ENCODE results near the gene PGS1.

PGS1 gene

GRCh38 chr17:78337244-78338109 is 41.0 kb upstream of the PGS1 start:
- TF ChIP-seq CTCF (IDR thresholded peaks at IDR 0.05; ENCODE audit: low read depth, low read length) = no peak

DNA sequence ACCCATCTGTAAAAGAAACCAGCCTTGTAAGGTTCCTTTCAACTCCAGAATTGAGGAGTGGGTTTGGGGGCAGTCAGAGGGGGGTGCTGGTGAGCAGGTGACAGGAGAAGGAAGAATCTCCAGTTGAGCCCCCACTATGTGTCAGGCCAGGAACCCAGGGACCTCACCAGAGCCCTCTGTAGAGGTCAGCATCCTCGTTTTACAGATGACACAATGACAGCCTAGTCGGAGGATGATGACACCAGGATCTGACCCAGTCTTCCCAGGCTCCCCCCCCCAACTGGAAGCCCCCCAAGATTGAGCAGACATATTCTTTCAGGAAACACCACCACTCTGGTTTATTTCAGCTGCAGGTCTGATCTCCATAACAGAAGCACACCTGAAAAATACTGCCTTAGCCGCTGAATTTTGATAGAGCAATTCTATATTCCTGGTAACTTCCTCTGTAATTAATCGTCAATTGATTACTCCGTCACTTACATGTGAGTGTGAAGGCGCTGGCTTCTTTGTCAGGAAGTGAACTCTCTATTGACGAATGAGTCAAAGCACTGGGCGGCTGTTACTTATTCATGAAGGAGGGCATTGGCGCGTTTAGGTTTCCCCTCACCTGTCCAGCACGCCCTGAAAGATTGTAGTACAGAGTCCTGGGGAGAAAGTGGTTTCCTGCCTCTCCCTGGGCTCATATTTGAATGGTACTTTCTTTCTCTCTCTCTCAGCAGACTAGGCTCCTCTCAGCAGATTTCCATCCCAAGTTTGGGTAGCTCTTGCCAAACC is 39.8 kb upstream of the PGS1 start:
- DNase-seq (ENCODE audit: low read depth in 2 of 2) = no peak
- TF ChIP-seq CTCF (IDR thresholded peaks at IDR 0.05; ENCODE audit: low read depth, low read length) = no peak
- H3K4me3 ChIP-seq (replicated peaks in 1 of 2; ENCODE audit: low read depth in 2 of 2, low read length in 2 of 2) = no peak overlapping the region

More at GRCh38 chr17:78337244-78338109, 41.0 kb upstream of the PGS1 start:
- peak; percentile 78 to 97 for DNase-seq (ENCODE audit: low read depth in 2 of 2)
- H3K4me3 ChIP-seq (replicated peaks in 1 of 2; ENCODE audit: low read depth in 2 of 2, low read length in 2 of 2) = no peak overlapping the region

DNA sequence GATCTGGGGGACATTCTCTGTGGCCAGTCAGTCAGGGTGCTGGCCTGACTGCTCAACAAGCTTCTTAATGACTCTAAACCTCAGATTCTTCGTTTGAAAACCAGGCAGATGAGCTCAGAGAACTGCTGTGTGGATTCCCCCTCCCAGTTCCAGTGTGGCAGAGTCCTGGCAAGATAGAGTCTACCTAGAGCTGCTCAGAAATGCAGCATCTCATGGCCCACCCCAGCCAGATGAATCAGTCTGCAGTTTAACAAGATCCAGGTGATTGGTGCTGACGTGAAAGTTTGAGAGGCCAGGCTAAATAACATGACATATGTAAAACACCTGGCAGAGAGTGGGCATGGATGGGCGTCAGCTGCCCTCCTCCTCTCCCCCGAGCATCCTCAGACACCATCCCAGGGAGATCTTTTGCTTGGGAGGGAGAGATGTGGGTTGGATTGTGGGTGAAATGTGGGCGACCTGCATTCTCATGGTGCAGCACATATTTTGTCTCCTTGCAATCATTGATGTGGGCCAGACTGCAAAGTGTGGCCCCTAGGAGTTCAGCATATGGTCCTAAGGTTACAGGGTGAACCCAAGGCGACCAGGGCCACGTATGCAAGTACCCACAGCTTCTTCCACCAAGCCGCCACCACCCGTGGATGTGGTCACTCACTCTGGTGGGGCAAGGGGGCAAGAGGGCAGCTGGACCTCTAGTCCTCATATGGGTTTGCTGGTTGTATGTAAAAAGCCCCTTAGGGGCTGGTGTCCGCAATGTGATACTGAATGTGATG is 38.1 kb upstream of the PGS1 start:
- H3K4me3 ChIP-seq (replicated peaks in 1 of 2; ENCODE audit: low read depth in 2 of 2, low read length in 2 of 2) = no peak overlapping the region
- DNase-seq (ENCODE audit: low read depth in 2 of 2) = no peak
- no peak for TF ChIP-seq CTCF (IDR thresholded peaks at IDR 0.05; ENCODE audit: low read depth, low read length)

- peak overlapping the region; percentile 22 to 41 for H3K4me3 ChIP-seq (replicated peaks in 1 of 2; ENCODE audit: low read depth in 2 of 2, low read length in 2 of 2)
- TF ChIP-seq CTCF (IDR thresholded peaks at IDR 0.05; ENCODE audit: low read depth, low read length) = no peak
- peak; percentile 82 to 91 for DNase-seq (ENCODE audit: low read depth in 2 of 2)
These were observed 36.6 kb upstream of the PGS1 start for GRCh38 chr17:78341559-78342448.

- DNase-seq (ENCODE audit: low read depth in 2 of 2) = peak; percentile 93 to 94
- peak overlapping the region; percentile 22 to 41 for H3K4me3 ChIP-seq (replicated peaks in 1 of 2; ENCODE audit: low read depth in 2 of 2, low read length in 2 of 2)
These were observed 35.8 kb upstream of the PGS1 start for GRCh38 chr17:78342449-78343186.

More at GRCh38 chr17:78342449-78343186, 35.8 kb upstream of the PGS1 start:
- TF ChIP-seq CTCF (IDR thresholded peaks at IDR 0.05; ENCODE audit: low read depth, low read length) = no peak
